Ishikawa (cell line): ENCODE results near the gene HOXB6.
A peak's percentile ranks its signal among the peaks of the same experiment; 100 is the strongest.

ENCODE experiments used
- CEBPB ChIP-seq: IDR thresholded peaks from 2 replicates; pipeline ENCODE4 v1.6.1; 2012
- CREB1 ChIP-seq: IDR thresholded peaks from 2 replicates; pipeline ENCODE4 v1.6.1; 2012; ENCODE audit warnings: low read depth
- EGR1 ChIP-seq: IDR thresholded peaks from 2 replicates; pipeline ENCODE4 v1.6.1; 2012
- EP300 ChIP-seq: IDR thresholded peaks from 2 replicates; pipeline ENCODE4 v1.6.1; 2012; ENCODE audit warnings: borderline replicate concordance
- FOXM1 ChIP-seq: IDR thresholded peaks from 2 replicates; pipeline ENCODE4 v1.6.1; 2012; ENCODE audit warnings: low read depth, borderline replicate concordance
- NFIC ChIP-seq: IDR thresholded peaks from 2 replicates; pipeline ENCODE4 v1.6.1; 2012
- RAD21 ChIP-seq: IDR thresholded peaks from 2 replicates; pipeline ENCODE4 v1.6.1; 2012; ENCODE audit warnings: low read depth
- TAF1 ChIP-seq: IDR thresholded peaks from 2 replicates; pipeline ENCODE4 v1.6.1; 2012; ENCODE audit warnings: low read depth, mild to moderate bottlenecking
- TCF12 ChIP-seq: IDR thresholded peaks from 2 replicates; pipeline ENCODE4 v1.6.1; 2012; ENCODE audit warnings: low read depth
- TEAD4 ChIP-seq: IDR thresholded peaks from 2 replicates; pipeline ENCODE4 v1.6.1; 2012
- YY1 ChIP-seq: IDR thresholded peaks from 2 replicates; pipeline ENCODE4 v1.6.1; 2012; ENCODE audit warnings: low read depth
- ZBTB7A ChIP-seq: IDR thresholded peaks from 2 replicates; pipeline ENCODE4 v1.6.1; 2012; ENCODE audit warnings: low read depth
- TF ChIP-seq, protein P1 (sequence below): IDR thresholded peaks from 2 replicates; pipeline ENCODE4 v1.6.1; 2012
- TF ChIP-seq, protein P2 (sequence below): IDR thresholded peaks from 2 replicates; pipeline ENCODE4 v1.6.1; 2012
- TF ChIP-seq, protein P3 (sequence below): IDR thresholded peaks from 2 replicates; pipeline ENCODE4 v1.6.1; 2012; ENCODE audit warnings: low read depth, mild to moderate bottlenecking

Gene HOXB6

DNA sequence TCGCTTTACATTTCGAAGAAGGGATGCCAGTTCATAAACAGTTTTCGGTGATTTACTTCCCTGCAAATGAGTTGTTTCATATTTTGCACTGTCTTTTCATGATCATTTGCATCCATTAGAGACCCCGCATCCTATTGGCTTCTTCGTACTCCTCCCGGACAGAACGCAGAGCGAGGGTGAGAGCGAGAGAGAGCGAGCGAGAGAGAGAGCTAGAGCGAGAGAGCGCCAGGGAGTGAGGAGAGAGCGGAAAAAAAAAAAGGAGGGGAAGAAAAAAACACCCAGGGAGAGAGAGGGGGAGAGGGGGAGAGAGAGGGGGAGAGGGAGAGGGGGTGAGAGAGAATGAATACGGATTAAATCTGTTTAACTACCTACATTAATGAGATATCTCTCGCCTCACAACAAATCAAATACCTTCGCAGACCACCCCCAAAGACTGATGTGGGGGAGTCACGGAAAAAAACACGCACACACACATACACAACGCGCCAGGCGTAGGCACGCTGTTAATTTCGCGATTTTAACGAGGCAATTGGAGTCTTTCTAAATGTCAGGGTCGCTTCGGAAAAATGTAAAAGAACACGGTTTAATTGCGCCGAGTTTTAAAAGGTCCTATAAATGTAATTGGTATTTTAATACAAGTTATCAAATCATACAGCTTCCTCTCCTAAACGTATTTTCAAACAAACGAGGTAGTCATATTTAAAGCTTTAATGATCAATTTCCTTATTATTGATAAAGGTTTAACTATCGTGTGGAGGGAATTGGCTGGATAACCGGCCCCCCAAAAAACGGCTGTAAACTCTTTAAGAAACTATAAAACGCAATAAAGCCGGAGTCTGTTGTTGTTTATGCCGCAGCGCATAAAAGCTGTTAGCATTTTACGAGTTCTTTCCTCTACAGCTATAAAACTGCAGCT, 10.5 kb upstream of the HOXB6 start, which contains the start of gene HOXB8:
TSS of gene HOXB8 (minus strand) at position 246 of the 916 bp plus-strand sequence. CDS start 588 bp downstream, outside the sequence.
- no peak for TF ChIP-seq RAD21
- TF ChIP-seq NFIC: no peak
- no peak for TF ChIP-seq EGR1
- TF ChIP-seq CREB1: no peak
- no peak for TF ChIP-seq ZBTB7A
- TF ChIP-seq TEAD4: no peak
- no peak for TF ChIP-seq CEBPB
- TF ChIP-seq, protein P1, sequence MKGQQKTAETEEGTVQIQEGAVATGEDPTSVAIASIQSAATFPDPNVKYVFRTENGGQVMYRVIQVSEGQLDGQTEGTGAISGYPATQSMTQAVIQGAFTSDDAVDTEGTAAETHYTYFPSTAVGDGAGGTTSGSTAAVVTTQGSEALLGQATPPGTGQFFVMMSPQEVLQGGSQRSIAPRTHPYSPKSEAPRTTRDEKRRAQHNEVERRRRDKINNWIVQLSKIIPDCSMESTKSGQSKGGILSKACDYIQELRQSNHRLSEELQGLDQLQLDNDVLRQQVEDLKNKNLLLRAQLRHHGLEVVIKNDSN: no peak
- TF ChIP-seq TAF1: no peak
- TF ChIP-seq TCF12: no peak
- TF ChIP-seq EP300: no peak

DNA sequence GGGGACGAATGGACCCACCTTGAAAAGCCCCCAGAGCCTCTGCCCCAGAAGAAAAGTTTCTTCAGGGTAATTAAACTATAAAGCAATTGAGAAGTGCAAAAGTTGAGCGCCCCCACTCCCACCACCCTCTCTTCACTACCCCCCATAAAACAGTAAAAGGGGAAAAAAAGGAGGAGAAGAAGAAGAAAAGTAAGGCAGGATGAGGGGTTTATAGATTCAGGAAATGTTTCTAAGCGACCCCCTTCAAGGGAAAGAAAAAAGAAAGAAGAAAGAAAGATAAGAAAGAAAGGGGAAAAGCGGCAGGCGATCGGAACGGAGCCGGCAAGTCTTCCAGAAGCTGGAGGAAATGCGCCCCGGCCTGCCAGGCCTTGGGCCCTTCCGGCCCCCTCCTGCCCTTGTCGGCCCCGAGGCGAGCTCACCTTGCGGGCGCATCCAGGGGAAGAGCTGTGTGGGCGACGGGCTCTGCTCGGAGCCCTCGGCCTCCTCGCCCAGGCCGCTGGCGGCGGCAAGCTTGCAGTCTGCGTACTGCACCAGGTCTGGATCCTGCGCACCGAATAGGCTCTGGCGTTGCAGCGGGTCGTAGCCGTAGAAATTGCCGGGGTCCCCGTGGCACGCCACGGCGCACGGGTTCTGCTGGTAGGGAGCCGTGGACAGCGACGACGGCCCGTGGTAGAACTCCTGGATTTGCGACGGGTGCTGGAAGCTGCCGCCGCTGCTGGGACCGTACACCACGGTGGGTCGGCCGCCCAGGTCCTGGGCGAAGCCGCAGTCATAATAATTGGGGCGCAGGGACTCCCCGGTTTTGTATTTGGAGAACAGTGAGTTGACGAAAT, 9.3 kb upstream of the HOXB6 start:
- TF ChIP-seq TAF1 (no peak), FOXM1 (no peak), TCF12 (no peak)
- TF ChIP-seq, protein P1: no peak

DNA sequence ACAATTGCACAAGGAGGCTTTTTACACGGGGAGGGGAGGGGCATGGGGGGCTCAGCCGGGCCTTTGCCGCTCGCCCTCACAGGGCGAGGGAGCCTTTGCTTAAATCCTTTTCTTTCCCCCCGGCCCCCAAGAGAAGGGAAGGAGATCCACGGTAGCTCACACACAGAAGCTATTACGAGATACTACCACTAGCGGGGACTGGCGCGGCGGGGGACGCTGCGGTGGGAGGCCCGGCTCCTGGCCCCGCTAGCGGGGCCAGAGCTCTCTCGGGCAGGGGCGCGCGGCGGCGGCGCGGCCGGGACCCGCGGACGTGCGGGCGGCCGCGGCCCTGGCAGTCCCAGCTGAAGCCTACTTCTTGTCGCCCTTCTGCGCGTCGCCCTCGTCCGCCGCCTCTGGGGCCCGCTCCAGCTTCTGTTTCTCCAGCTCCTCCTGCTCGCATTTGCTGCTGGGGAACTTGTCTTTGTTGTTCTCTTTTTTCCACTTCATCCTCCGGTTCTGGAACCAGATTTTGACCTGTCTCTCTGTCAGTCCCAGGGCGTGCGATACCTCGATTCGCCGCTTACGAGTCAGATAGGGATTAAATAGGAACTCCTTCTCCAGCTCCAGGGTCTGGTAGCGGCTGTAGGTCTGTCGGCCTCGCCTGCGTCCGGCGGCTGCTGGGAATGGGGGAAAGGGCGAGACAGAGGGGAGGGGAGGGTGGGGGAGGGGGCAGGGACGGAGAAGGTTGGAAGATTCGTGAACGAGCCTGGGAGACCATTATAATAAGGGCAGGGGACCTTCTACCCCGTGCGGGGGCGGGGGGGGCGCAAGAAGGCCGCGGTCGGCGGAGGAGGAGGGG, 8.3 kb upstream of the HOXB6 start:
- TF ChIP-seq, protein P2, sequence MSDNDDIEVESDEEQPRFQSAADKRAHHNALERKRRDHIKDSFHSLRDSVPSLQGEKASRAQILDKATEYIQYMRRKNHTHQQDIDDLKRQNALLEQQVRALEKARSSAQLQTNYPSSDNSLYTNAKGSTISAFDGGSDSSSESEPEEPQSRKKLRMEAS: no peak
- TF ChIP-seq EP300 (no peak), CREB1 (no peak)

DNA sequence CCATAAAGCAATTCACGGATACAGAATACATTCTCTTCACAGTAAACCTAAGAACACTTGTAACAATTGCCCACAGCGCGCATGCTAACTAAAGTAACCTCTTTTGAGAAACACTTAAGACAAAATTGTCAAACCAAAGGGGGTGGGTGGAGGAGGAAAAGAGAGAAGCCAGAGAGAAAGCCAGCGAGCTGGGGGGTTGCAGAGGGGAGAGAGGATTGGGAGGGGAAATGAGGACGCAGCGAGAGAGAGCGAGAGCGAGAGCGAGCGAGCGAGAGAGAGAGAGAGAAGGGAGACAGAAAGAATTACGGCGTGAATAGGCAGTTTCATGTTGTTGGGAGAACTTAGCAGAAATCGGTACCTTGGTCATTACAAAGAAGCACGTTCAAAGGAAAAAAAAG, 7.7 kb upstream of the HOXB6 start:
- TF ChIP-seq, protein P1: no peak
- TF ChIP-seq, protein P2: no peak
- TF ChIP-seq TCF12 (no peak), FOXM1 (no peak), CREB1 (no peak)

DNA sequence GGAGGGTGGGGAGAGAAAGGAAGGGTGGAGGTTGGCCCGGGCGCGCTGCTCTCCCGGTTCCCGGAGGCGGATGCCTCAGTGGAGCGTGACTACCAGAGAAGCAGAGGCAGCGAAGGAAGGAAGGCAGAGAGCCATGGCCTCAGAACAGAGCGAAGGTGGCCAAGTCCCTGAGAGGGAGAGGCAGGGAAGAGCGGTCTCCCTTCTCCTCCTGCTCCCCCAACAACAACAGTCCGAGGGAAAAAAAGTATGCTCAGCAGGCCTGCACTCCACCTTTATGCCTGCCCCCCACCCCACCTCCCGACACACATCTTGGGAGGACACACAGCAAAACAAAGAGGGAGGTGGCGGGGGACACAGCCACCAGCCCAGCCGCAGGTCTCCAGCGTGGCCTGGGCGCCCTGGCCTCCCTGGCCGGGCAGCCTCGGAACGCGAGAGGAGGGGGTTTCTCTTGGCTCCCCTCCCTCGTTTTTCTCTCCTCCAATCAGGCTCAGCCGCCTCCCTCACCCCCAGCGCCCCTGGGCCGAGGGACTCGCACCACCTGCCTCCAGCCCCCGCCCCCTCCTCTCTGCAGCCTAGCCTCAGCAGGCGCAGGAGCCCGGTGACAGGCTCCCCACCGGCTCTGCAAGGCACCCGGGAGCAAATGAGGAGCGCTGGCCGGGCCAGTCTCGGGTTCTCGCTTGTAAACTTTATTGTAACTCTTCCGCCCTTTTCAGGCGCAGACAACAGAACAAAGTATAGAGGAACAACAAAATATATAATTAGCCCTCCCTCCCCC, 7.1 kb upstream of the HOXB6 start:
- TF ChIP-seq, protein P2: no peak
- no peak for TF ChIP-seq NFIC
- no peak for TF ChIP-seq RAD21
- peak; percentile 56; the same call in 1 of the 2 replicates for TF ChIP-seq ZBTB7A
- TF ChIP-seq TCF12: 0 out of 2 replicates have a peak, but pooled peaks have one; percentile 22
- TF ChIP-seq EGR1: no peak
- TF ChIP-seq, protein P3, sequence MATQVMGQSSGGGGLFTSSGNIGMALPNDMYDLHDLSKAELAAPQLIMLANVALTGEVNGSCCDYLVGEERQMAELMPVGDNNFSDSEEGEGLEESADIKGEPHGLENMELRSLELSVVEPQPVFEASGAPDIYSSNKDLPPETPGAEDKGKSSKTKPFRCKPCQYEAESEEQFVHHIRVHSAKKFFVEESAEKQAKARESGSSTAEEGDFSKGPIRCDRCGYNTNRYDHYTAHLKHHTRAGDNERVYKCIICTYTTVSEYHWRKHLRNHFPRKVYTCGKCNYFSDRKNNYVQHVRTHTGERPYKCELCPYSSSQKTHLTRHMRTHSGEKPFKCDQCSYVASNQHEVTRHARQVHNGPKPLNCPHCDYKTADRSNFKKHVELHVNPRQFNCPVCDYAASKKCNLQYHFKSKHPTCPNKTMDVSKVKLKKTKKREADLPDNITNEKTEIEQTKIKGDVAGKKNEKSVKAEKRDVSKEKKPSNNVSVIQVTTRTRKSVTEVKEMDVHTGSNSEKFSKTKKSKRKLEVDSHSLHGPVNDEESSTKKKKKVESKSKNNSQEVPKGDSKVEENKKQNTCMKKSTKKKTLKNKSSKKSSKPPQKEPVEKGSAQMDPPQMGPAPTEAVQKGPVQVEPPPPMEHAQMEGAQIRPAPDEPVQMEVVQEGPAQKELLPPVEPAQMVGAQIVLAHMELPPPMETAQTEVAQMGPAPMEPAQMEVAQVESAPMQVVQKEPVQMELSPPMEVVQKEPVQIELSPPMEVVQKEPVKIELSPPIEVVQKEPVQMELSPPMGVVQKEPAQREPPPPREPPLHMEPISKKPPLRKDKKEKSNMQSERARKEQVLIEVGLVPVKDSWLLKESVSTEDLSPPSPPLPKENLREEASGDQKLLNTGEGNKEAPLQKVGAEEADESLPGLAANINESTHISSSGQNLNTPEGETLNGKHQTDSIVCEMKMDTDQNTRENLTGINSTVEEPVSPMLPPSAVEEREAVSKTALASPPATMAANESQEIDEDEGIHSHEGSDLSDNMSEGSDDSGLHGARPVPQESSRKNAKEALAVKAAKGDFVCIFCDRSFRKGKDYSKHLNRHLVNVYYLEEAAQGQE: no peak
- TF ChIP-seq EP300: peak; percentile 42; the same call in 1 of the 2 replicates
- TF ChIP-seq, protein P1: no peak
- TF ChIP-seq TAF1: no peak; the same call in 1 of the 2 replicates
- TF ChIP-seq TEAD4: no peak
- TF ChIP-seq CEBPB: no peak
- no peak for TF ChIP-seq YY1
- no peak for TF ChIP-seq FOXM1
- TF ChIP-seq CREB1: no peak
